Transverse colon (tissue), 3 donors: ENCODE results near the gene RIPOR1.

ENCODE experiments used
- CTCF ChIP-seq, 5 experiments: fragments of 200-600 bp in 3 of 5; fragments of 450-650 bp in 2 of 5; sonication (generic) in 3 of 5; IDR thresholded peaks; 1 replicate in 2 of 5; 2 replicates in 3 of 5; pipeline ENCODE4 v1.5.1; 2016 to 2017; ENCODE audit warnings: antibody characterized with exemption in 5 of 5, inconsistent platforms in 3 of 5, mild to moderate bottlenecking in 2 of 5, moderate library complexity in 1 of 5
- POLR2A ChIP-seq: fragments of 450-650 bp; IDR thresholded peaks from one replicate; pipeline ENCODE4 v1.6.1; 2016; ENCODE audit warnings: antibody characterized with exemption, mild to moderate bottlenecking, moderate library complexity

- TF ChIP-seq CTCF (IDR thresholded peaks at IDR 0.05) (no peak), POLR2A (no peak)
Observed at GRCh38 chr16:67548265-67549126, 19.9 kb downstream of the RIPOR1 start.
